Memory B cell (primary cell): Measurements from ENCODE around the gene IWS1.

Source experiments
- ATAC-seq: fragments of 150-1000 bp; cut with Tn5 transposase; 2 replicates; pipeline ENCODE4 v1.10.0; 2021; ENCODE audit warnings: low read depth, mild to moderate bottlenecking, moderate library complexity
- DNase-seq, 2 donors: peaks; one replicate each; pipeline ENCODE4 v3.0.0; 2022; ENCODE audit warnings: low spot score in 2 of 2
- H3K27ac Mint-ChIP-seq: one replicate; pipeline ENCODE4 v1.8.0; 2022; ENCODE audit warnings: mild to moderate bottlenecking, moderate library complexity, mixed read lengths
- H3K27me3 Mint-ChIP-seq: one replicate; pipeline ENCODE4 v1.8.0; 2022; ENCODE audit warnings: mixed read lengths
- H3K36me3 Mint-ChIP-seq: one replicate; pipeline ENCODE4 v1.8.0; 2022; ENCODE audit warnings: mild to moderate bottlenecking, mixed read lengths
- H3K4me1 Mint-ChIP-seq: one replicate; pipeline ENCODE4 v1.8.0; 2022; ENCODE audit warnings: mixed read lengths
- H3K4me3 Mint-ChIP-seq: one replicate; pipeline ENCODE4 v1.8.0; 2022; ENCODE audit warnings: mild to moderate bottlenecking, moderate library complexity, mixed read lengths
- H3K9me3 Mint-ChIP-seq: one replicate; pipeline ENCODE4 v1.8.0; 2022; ENCODE audit warnings: mixed read lengths

Gene IWS1

DNA sequence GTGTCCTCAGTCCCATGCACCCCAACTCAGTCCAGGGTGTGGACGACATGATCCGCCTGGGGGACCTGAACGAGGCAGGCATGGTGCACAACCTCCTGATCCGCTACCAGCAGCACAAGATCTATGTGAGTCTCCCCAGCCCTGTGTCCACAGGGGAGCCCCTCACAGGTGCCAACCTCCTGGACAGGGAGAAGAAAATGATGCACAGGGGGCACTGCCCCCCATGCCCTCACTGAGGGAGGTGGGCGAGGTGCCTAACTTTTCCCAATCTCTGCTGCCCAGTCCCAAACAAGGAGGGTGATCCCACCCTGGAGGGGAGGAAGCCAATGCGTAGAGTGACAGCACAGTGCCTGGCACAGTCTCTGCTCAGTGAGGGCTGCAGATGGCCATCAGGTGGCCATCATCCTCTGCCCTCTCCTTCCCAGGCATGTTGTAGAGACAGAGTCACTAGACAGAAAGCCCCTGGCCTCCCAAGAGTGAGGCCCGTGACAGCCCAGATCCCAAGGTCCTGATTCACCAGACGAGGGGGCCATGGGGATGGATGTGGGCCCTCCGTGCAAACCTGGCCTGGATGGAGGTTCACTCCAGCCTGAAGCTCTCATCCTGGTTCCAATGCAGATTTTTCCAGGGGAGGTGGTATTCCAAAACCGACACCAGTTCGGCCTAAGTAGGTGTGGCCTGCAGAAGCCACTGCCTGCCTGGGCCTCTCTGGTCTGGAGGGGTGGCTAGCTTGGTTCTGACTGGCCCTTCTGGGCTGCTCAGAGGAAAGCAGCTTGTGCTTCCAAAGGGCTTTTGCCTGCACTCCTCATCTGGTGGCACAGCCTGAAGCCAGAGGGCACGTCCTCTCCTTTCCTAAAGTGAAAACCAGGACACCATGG lies 39.2 kb upstream of the IWS1 start:
- peaks cover 4% of the 10 kb centered on the region for H3K36me3 Mint-ChIP-seq
- ATAC-seq, result no peak
- peaks cover 14% of the 10 kb centered on the region for H3K4me1 Mint-ChIP-seq
- H3K27ac Mint-ChIP-seq, result no peak overlapping the region
- DNase-seq, result no peak
- peaks cover 4% of the 10 kb centered on the region for H3K9me3 Mint-ChIP-seq
- no peak overlapping the region for H3K4me3 Mint-ChIP-seq
- peaks cover 4% of the 10 kb centered on the region for H3K27me3 Mint-ChIP-seq

DNA sequence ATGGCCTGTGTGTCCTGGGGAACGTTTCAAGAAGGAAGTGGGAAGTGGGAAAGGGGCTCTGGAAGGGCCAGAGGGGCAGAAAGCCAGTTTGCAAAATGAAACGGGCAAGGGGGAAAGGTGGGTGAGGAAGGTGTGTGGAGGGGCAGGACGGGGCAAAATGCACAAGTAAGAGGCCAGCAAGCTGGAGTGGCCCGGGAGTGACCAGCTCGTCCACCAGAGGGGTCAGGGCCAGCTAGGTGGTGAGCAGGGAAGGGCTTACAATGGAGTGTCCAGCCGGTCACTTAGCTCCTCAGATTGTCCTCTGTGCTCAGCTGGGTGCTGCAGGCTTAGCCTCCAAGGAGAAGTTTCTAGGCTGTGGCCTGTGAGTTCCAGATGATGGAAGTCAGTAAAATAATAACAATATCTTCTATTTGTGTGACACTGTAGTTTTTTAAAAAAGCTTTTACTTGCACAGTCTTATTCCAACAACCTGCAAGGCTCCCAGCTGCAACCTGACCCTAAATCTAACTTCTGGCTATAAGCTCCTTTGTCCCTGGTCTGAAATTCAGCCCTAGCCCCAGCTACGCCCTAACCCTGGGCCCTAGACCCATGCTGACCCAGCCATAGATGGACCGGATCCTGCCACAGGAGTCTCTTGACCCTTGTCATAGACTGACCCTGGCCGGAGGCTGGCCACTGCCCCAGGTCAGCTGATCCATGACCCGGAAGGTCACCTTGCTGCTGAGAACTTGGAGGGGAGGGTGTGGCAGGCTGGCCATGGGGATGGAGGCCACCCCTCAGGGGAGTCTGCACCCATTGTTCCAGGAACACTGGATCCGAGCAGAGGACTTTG lies 38.4 kb upstream of the IWS1 start:
- H3K4me3 Mint-ChIP-seq, result no peak overlapping the region
- no peak overlapping the region for H3K27ac Mint-ChIP-seq
- peaks cover 4% of the 10 kb centered on the region for H3K27me3 Mint-ChIP-seq
- peaks cover 14% of the 10 kb centered on the region for H3K4me1 Mint-ChIP-seq
- H3K9me3 Mint-ChIP-seq, result peaks cover 4% of the 10 kb centered on the region
- DNase-seq, result no peak
- H3K36me3 Mint-ChIP-seq, result peaks cover 4% of the 10 kb centered on the region
- ATAC-seq, result no peak

DNA sequence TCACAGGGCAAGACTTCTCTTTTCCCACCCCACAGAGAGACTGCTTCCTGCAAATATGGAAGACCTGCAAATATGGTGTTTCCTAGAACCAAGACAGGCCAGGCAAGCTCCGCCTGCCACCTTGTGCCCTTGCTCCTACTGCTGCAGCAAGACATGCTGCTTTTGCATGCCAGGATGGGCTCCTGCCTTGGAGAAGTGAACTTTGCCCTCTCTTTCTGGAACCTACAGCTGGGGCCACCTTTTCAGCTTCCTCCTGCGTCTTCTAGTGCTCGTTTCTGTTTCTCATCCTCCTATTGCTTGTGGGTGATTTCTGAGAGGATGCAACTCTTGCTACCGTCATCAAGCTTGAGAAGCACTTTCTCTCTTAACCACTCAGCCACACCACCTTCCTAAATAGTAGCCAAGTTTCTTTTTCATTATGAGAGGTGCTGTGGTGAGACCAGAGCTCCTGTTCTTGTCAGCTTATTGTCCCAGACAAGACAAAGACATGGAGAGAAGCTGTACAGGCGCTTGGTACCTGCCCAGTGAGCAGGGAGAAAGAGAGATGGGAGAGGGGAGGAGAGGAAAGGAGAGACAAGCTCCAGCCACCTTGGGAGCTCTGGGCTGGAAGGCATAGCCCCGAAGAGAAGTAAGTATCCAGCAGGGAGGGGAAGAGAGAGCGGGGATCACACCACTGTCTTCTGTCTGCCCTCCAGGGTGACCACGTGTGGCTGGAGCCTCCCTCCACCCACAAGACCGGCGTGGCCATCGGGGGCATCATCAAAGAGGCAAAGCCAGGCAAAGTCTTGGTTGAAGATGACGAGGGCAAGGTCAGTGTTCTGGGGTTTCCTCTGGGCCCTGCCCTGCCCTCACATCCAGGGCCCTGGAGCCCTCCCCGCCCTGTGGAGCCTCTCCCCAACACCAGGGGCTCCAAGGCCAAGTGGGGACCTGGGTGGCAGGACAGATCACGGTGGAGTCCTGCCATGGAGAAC lies 37.5 kb upstream of the IWS1 start:
- ATAC-seq, result peak; percentile 92
- Mint-ChIP-seq H3K4me3 (no peak overlapping the region), H3K27me3 (peaks cover 6% of the 10 kb centered on the region), H3K4me1 (peaks cover 14% of the 10 kb centered on the region), H3K36me3 (peaks cover 4% of the 10 kb centered on the region), H3K9me3 (peaks cover 4% of the 10 kb centered on the region), H3K27ac (peak overlapping the region; percentile 45)
- no peak for DNase-seq

DNA sequence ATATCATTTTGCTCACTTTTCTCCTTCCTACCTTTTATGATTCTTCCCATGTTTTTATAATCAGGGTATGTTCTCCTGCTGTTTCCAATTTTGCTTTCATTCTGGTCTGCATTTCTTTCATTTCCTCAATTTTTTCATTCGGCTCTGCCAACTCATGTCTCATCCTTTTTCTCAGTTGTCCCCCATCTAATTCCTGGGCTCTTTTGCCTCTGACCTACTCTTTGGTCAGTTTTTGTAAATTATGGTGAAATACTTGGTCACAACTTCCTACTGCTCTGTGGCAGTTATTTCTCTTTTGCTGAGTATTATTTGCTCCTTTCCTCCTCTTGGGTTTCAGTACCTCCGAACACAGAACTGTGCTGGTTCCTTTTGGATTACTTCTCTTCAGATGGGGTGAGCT lies 36.6 kb upstream of the IWS1 start:
- Mint-ChIP-seq H3K4me1 (peaks cover 14% of the 10 kb centered on the region), H3K27me3 (peaks cover 6% of the 10 kb centered on the region), H3K9me3 (peaks cover 4% of the 10 kb centered on the region), H3K36me3 (peaks cover 4% of the 10 kb centered on the region), H3K4me3 (no peak overlapping the region), H3K27ac (no peak overlapping the region)
- DNase-seq, result no peak
- ATAC-seq, result no peak

DNA sequence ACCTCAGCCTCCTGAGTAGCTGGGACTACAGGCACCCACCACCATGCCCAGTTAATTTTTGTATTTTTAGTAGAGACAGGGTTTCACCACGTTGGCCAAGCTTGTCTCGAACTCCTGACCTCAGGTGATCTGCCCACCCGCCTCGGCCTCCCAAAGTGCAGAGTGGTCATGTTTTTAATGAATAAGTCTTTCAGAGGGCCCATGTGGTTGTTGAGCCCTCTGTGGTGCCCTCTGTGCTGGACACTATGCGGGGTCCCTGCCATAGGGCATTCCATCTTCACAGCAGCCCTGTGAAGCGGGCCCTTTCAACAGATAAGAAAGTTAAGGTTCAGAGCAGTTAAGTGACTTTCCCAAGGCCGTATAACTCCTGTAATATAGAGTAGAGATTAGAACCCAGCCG lies 35.1 kb upstream of the IWS1 start:
- ATAC-seq (no peak), DNase-seq (no peak)
- Mint-ChIP-seq H3K4me1 (peaks cover 14% of the 10 kb centered on the region), H3K9me3 (peaks cover 10% of the 10 kb centered on the region), H3K36me3 (peaks cover 11% of the 10 kb centered on the region), H3K27ac (no peak overlapping the region), H3K4me3 (no peak overlapping the region), H3K27me3 (peaks cover 8% of the 10 kb centered on the region)

DNA sequence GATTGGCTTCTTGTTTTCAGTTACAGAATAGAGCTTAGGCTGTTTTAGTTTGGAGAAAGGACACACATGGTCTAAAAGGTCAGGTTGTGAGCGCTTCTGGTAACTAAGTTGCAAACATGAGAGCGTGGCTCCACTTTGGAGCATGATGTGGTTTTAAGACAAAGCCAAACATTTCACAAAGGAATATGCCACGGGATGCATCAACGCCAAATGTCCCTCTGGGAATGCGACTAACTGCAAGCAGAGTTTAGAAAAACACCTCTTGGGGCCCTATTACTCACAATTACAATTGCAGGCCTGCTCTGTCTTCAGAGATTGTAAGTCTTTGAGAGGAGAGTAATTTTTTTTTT lies 34.6 kb upstream of the IWS1 start:
- Mint-ChIP-seq H3K27ac (no peak overlapping the region), H3K9me3 (peaks cover 10% of the 10 kb centered on the region), H3K4me1 (peaks cover 14% of the 10 kb centered on the region), H3K36me3 (peaks cover 12% of the 10 kb centered on the region), H3K4me3 (no peak overlapping the region), H3K27me3 (peaks cover 8% of the 10 kb centered on the region)
- no peak for ATAC-seq
- no peak for DNase-seq

DNA sequence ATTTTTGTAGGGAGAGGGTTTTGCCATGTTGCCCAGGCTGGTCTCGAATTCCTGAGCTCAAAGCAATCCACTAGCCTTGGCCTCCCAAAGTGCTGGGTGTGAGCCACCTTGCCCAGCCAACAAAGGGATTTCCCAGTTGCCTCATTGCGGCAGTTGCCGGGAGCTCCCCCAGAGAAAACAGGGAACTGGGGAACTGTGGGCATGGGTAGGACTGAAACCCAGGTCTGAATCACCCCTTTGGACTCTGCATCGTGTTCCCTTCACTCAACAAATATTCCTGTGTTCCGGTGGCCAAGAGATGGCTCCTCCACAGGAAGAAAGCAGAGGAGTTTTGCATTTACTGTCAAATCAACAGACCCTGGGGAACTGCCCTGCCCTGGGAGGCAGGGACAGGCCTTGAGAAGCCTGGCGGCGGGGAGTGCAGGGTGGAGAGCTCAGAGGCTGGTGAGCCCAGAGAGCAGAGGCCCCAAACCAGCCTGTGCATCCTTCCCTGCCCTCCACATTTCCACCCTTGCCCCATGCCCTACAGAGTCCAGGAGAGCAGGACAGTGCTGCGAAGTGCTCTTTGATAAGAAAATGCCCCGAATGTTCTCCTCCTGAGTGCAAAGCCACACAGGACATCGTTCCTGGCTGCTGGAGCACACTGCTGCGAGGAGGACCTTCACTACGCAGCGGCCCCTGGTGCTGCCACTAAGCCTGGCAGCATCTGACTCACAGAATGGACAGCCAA lies 34.1 kb upstream of the IWS1 start:
- H3K9me3 Mint-ChIP-seq, result peaks cover 10% of the 10 kb centered on the region
- H3K27ac Mint-ChIP-seq, result no peak overlapping the region
- peaks cover 14% of the 10 kb centered on the region for H3K4me1 Mint-ChIP-seq
- ATAC-seq, result no peak
- DNase-seq, result no peak
- H3K27me3 Mint-ChIP-seq, result peaks cover 8% of the 10 kb centered on the region
- peaks cover 12% of the 10 kb centered on the region for H3K36me3 Mint-ChIP-seq
- no peak overlapping the region for H3K4me3 Mint-ChIP-seq

DNA sequence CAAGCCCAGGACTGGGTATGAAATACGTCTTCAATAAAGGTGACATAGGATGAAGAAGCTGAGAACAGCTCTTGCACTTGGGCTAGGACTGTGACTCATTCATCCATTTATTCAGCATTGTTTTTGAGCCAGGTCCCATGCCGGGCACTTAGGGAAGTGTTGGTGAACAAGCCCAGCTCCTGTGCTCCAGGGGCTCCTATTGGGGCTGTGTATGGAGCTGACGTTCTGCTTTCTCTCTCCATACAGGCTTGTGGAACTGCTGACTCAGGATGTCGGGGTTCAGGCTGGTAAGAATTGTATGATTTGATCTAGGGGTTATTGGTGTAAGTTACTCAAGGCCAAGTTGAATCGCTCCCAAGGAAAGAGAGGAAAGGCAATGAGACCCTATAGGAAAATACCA lies 33.2 kb upstream of the IWS1 start:
- H3K4me3 Mint-ChIP-seq, result no peak overlapping the region
- peaks cover 9% of the 10 kb centered on the region for H3K27me3 Mint-ChIP-seq
- H3K27ac Mint-ChIP-seq, result no peak overlapping the region
- peaks cover 12% of the 10 kb centered on the region for H3K36me3 Mint-ChIP-seq
- H3K4me1 Mint-ChIP-seq, result peaks cover 14% of the 10 kb centered on the region
- DNase-seq (no peak), ATAC-seq (no peak)
- H3K9me3 Mint-ChIP-seq, result peaks cover 11% of the 10 kb centered on the region

DNA sequence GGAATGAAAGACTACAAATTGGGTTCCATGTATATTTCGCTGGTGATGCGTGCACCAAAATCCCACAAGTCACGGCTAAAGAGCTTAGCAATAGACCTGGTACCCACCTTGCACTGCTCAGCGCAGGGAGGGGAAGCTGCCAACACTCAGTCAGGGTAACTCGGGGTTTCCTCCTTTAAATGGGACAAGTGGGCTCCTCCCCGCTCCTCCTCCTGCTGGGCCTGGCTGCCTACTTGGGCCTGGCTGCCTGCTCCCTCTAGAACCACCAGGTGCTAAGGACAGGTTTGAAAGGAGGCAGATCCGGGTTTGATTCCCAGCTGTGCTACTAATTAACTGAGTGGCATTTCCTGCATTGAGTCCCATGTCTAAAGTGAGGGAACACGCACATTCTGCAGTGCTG lies 32.6 kb upstream of the IWS1 start:
- Mint-ChIP-seq H3K27me3 (peaks cover 9% of the 10 kb centered on the region), H3K27ac (no peak overlapping the region), H3K9me3 (peaks cover 11% of the 10 kb centered on the region), H3K4me3 (no peak overlapping the region), H3K36me3 (peaks cover 12% of the 10 kb centered on the region), H3K4me1 (peaks cover 9% of the 10 kb centered on the region)
- DNase-seq, result no peak
- ATAC-seq, result no peak

DNA sequence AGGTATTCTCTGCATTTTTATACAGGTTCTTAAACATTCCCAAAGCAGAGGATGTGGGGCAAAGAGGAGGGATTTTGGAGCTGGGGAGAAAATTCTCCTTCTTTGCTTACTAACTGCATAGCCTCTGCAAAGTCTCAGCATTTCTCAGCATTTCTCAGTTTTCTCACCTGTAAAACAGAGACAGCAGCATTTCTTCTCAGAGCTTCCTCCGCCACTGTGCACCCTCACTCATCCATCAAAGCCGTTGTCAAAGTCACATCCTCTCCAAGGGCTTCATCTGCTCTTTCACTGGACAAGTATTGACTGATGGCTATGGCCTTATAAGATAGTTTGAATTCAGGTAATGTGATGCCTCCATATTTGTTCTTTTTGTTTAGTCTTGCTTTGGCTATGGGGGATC lies 26.6 kb upstream of the IWS1 start:
- Mint-ChIP-seq H3K27ac (no peak overlapping the region), H3K27me3 (peaks cover 11% of the 10 kb centered on the region), H3K4me3 (no peak overlapping the region), H3K36me3 (peaks cover 8% of the 10 kb centered on the region), H3K4me1 (no peaks in the 10 kb centered on the region), H3K9me3 (peaks cover 8% of the 10 kb centered on the region)
- ATAC-seq (no peak), DNase-seq (no peak)

DNA sequence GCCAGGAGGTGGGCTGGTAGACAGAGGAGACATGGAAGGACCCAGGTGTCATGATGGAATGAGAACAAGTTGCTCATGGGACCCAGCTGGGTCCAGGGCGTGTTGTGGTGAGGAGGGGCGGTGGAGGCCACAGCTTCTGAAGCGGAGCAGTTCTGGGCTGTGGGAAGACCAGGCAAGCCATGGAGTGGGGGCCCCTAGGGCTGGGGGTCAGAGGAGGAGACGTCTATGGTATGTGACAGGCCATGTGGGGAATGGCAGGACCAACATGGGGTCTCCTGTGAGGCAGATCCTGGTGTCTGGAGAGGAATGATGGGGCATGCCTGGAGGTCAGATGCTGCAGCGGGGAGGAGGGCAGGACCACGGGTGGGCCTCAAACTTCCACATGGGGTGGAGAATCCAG lies 26.0 kb upstream of the IWS1 start:
- H3K9me3 Mint-ChIP-seq, result peaks cover 8% of the 10 kb centered on the region
- no peak for DNase-seq
- H3K4me3 Mint-ChIP-seq, result no peak overlapping the region
- H3K4me1 Mint-ChIP-seq, result no peaks in the 10 kb centered on the region
- peaks cover 8% of the 10 kb centered on the region for H3K36me3 Mint-ChIP-seq
- H3K27ac Mint-ChIP-seq, result no peak overlapping the region
- H3K27me3 Mint-ChIP-seq, result peaks cover 11% of the 10 kb centered on the region
- ATAC-seq, result no peak

DNA sequence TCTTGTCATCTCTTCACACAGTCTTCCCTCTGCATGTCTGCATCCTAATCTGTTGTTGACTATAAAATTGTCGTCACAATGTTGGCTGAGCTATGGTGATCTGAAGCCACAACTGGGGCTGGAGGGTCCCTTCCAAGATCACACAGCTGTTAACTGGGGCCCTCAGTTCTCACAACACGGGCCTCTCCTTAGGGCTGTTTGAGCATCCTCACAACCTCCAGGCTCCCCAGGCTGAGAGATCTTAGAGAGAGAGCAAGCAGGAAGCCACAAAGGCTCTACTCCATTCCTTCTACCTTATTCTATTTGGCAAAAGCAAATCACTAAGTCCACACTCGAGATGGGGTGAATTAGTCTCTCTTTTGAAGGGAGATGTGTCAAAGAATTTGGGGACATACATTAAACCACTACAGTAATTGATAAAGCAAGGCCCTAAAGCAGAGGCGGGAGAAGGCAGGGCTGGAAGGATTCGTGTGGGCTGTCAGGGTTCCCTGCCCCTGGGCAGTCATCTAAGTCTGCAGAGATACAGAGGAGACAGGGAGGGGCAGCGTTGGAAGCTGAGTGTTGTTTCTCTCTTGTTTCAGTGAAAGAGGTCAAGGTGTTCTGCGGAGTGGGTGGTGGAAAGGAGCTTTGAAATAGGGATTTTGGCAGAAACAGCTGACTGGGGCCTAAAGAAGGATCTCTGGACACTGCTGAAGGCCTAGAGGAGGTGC lies 25.1 kb upstream of the IWS1 start:
- peaks cover 4% of the 10 kb centered on the region for H3K9me3 Mint-ChIP-seq
- H3K27ac Mint-ChIP-seq, result no peak overlapping the region
- peaks cover 4% of the 10 kb centered on the region for H3K4me1 Mint-ChIP-seq

DNA sequence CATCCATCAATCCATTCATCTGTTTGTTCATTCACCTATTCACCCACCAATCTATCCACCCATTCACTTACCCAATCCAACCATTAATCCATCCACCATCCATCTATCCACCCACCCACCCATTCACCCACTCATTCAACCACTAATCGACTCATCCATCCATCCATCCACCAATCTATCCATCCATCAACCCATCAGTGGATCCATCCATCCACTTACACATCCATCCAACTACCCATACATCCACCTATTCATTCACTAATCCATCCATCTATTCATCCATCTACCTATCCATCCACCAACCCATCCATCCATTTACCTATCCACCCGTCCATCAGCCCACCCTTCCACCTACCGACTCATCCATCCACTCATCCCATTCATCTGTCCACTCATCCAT lies 20.5 kb upstream of the IWS1 start:
- Mint-ChIP-seq H3K9me3 (peaks cover 3% of the 10 kb centered on the region), H3K4me3 (no peak overlapping the region), H3K27me3 (peaks cover 16% of the 10 kb centered on the region), H3K27ac (no peak overlapping the region), H3K4me1 (peaks cover 4% of the 10 kb centered on the region), H3K36me3 (peaks cover 2% of the 10 kb centered on the region)
- ATAC-seq (no peak), DNase-seq (no peak)

More for the DNA sequence above, 25.1 kb upstream of the IWS1 start:
- no peak for ATAC-seq
- H3K4me3 Mint-ChIP-seq, result no peak overlapping the region
- peaks cover 17% of the 10 kb centered on the region for H3K27me3 Mint-ChIP-seq
- no peak for DNase-seq
- H3K36me3 Mint-ChIP-seq, result peaks cover 3% of the 10 kb centered on the region
